CD8-positive, alpha-beta memory T cell (primary cell): Measurements from ENCODE around the gene ZNF605. TPM values are rescaled to one million over a fixed set of nuclear protein-coding genes. Genes with fewer than 3 reads are reported as not detected.
A peak's percentile ranks its signal among the peaks of the same experiment; 100 is the strongest.
"Not testable (repeated sequence)": the region's sequence is repeated elsewhere in the genome, so short reads cannot be mapped to it uniquely, and the experiment has no call there.

Experiments used
- CTCF ChIA-PET: fragments of 350-600 bp; sonication (Branson Sonifier 250); formaldehyde crosslinking; loops from one replicate; lab custom pipeline; 2021; ENCODE audit warnings: antibody characterized with exemption; lab: Charles Lee
- POLR2A ChIA-PET: fragments of 350-600 bp; sonication (Branson Sonifier 250); formaldehyde crosslinking; loops from one replicate; lab custom pipeline; 2021; ENCODE audit warnings: antibody characterized with exemption; lab: Charles Lee
- DNase-seq, 5 donors: peaks; one replicate each; pipeline versions ENCODE4 v3.0.0 to v3.0.0-alpha.2; 2020 to 2022; ENCODE audit warnings: mixed read lengths in 1 of 5
- H3K27ac ChIP-seq: one replicate; pipeline ENCODE4 v1.7.0; 2013; ENCODE audit warnings: low read depth, mild to moderate bottlenecking, low read length, moderate library complexity
- H3K27me3 ChIP-seq: 2 replicates; pipeline ENCODE4 v1.7.0; 2013; ENCODE audit warnings: low read length, mild to moderate bottlenecking; ENCODE audit not compliant: insufficient read depth, poor library complexity, severe bottlenecking
- H3K36me3 ChIP-seq: 2 replicates; pipeline ENCODE4 v1.7.0; 2013; ENCODE audit warnings: mild to moderate bottlenecking, low read length, moderate library complexity; ENCODE audit not compliant: insufficient read depth
- H3K4me1 ChIP-seq: 2 replicates; pipeline ENCODE4 v1.7.0; 2013; ENCODE audit warnings: mild to moderate bottlenecking, low read length, moderate library complexity; ENCODE audit not compliant: insufficient read depth
- H3K4me3 ChIP-seq: 2 replicates; pipeline ENCODE4 v1.7.0; 2013; ENCODE audit warnings: mild to moderate bottlenecking, low read length
- H3K9me3 ChIP-seq: 2 replicates; pipeline ENCODE4 v1.7.0; 2013; ENCODE audit warnings: mild to moderate bottlenecking, low read length
- H3K27ac Mint-ChIP-seq, 8 donors: one replicate each; pipeline ENCODE4 v1.8.0; 2020 to 2021; ENCODE audit warnings: mixed read lengths in 8 of 8, mild to moderate bottlenecking in 6 of 8, inconsistent platforms in 3 of 8, moderate library complexity in 3 of 8
- H3K27me3 Mint-ChIP-seq, 2 donors: one replicate each; pipeline ENCODE4 v1.8.0; 2020 to 2021; ENCODE audit warnings: mixed read lengths in 2 of 2, mild to moderate bottlenecking in 1 of 2, moderate library complexity in 1 of 2
- H3K36me3 Mint-ChIP-seq, 3 donors: one replicate each; pipeline ENCODE4 v1.8.0; 2020 to 2021; ENCODE audit warnings: mixed read lengths in 3 of 3, inconsistent platforms in 1 of 3, mild to moderate bottlenecking in 1 of 3
- H3K4me1 Mint-ChIP-seq, 3 donors: one replicate each; pipeline ENCODE4 v1.8.0; 2020 to 2021; ENCODE audit warnings: mixed read lengths in 3 of 3, inconsistent platforms in 1 of 3, mild to moderate bottlenecking in 1 of 3
- H3K4me3 Mint-ChIP-seq, 7 donors: one replicate each; pipeline ENCODE4 v1.8.0; 2020 to 2021; ENCODE audit warnings: mixed read lengths in 7 of 7, mild to moderate bottlenecking in 6 of 7, moderate library complexity in 4 of 7, inconsistent platforms in 2 of 7
- H3K9me3 Mint-ChIP-seq, 5 donors: one replicate each; pipeline ENCODE4 v1.8.0; 2020 to 2022; ENCODE audit warnings: mixed read lengths in 5 of 5, mild to moderate bottlenecking in 3 of 5, moderate library complexity in 2 of 5, inconsistent platforms in 1 of 5
- polyA plus RNA-seq: library from polyadenylated mRNA; unstranded; fragments of 300-500 nt; fragmentation: Illumina TruSeq; gene quantifications from one replicate; pipeline ENCODE4 v1.2.3, GENCODE V29; 2021
- total RNA-seq, 2 experiments: library from RNA; stranded (reverse); gene quantifications; one replicate each; pipeline ENCODE4 v1.2.3, GENCODE V29; 2021

The ZNF605 gene
- total and polyA plus RNA-seq, 3 experiments from 2014 or later: 1.5 to 6.2 (median 5.6) TPM

- POLR2A ChIA-PET: interaction anchor here (1.0 to 1.4 kb wide), 6 partner anchors 35 to 172 kb away, joined by 3 to 5 read pairs (median 4); partner anchors contain the start of gene ZNF26
- peaks cover 7% of the 10 kb centered on the region for H3K4me1 ChIP-seq
- CTCF ChIA-PET: interaction anchor here (1.0 to 1.1 kb wide), 2 partner anchors 78 to 171 kb away, joined by 3 to 4 read pairs; partner anchors contain the start of gene ZNF26
- peaks cover 4 to 31% (median 15%) of the 10 kb centered on the region in 5 donors for H3K9me3 Mint-ChIP-seq
- peak overlapping the region; percentile 77 for H3K27ac ChIP-seq
- peak overlapping the region; percentile 74 for H3K4me3 ChIP-seq
- peaks cover 3 to 15% (median 10%) of the 10 kb centered on the region in 3 donors for H3K36me3 Mint-ChIP-seq
- H3K4me1 Mint-ChIP-seq: peaks cover 11 to 28% (median 26%) of the 10 kb centered on the region in 3 donors
- peak overlapping the region; percentile 59 to 99 (median 96) for H3K27ac Mint-ChIP-seq
- no peaks in the 10 kb centered on the region for H3K27me3 ChIP-seq
- H3K4me3 Mint-ChIP-seq: peak overlapping the region; percentile 81 to 96 (median 93)
- no peaks in the 10 kb centered on the region for H3K27me3 Mint-ChIP-seq
- H3K36me3 ChIP-seq: no peaks in the 10 kb centered on the region
- peak; percentile 85 to 98 (median 97) for DNase-seq
- H3K9me3 ChIP-seq: peaks cover 1% of the 10 kb centered on the region
These were observed 47.7 kb downstream of the ZNF605 start for GRCh38 chr12:132908145-132909029.

- CTCF ChIA-PET, H3K27me3 ChIP-seq, H3K36me3 ChIP-seq, DNase-seq, H3K27me3 Mint-ChIP-seq, H3K4me1 ChIP-seq, H3K9me3 ChIP-seq: not testable (repeated sequence)
- Histone ChIP-seq H3K27ac (peak overlapping the region; percentile 77), H3K4me3 (peak overlapping the region; percentile 74)
- Mint-ChIP-seq H3K27ac (peak overlapping the region in 7 of 8 donors; percentile 59 to 99 (median 96)), H3K36me3 (peaks cover 3 to 15% (median 9%) of the 10 kb centered on the region in 3 donors), H3K4me1 (peaks cover 11 to 28% (median 26%) of the 10 kb centered on the region in 3 donors), H3K9me3 (peaks cover 2 to 29% (median 11%) of the 10 kb centered on the region in 5 donors), H3K4me3 (peak overlapping the region; percentile 81 to 96 (median 93))
- POLR2A ChIA-PET: interaction anchor here (0.6 to 1.1 kb wide), 2 partner anchors 49 to 130 kb away, joined by 4 to 5 read pairs; no protein-coding TSS in a partner anchor
These were observed 48.3 kb downstream of the ZNF605 start for GRCh38 chr12:132907789-132908144.

- POLR2A ChIA-PET: interaction anchor here (0.6 kb wide), 1 partner anchor 131 kb away, joined by 5 read pairs; no protein-coding TSS in a partner anchor
- no peaks in the 10 kb centered on the region for H3K36me3 ChIP-seq
- CTCF ChIA-PET: no interaction called here
These were observed 48.9 kb downstream of the ZNF605 start for GRCh38 chr12:132907216-132907615.

GRCh38 chr12:132904718-132905328, 51.3 kb downstream of the ZNF605 start:
- ChIA-PET POLR2A (interaction anchor here (0.5 to 1.1 kb wide), 5 partner anchors 16 to 76 kb away, joined by 3 to 7 read pairs (median 4); partner anchors contain the start of genes CHFR and GOLGA3), CTCF (interaction anchor here (0.8 to 2.9 kb wide), 29 partner anchors 14 to 219 kb away, joined by 3 to 22 read pairs (median 4); partner anchors contain the start of genes ANKLE2, CHFR, GOLGA3 and ZNF605)
- Histone ChIP-seq H3K36me3 (no peaks in the 10 kb centered on the region), H3K27ac (no peak overlapping the region), H3K4me1 (peaks cover 7% of the 10 kb centered on the region), H3K9me3 (no peaks in the 10 kb centered on the region), H3K27me3 (no peaks in the 10 kb centered on the region), H3K4me3 (no peak overlapping the region)
- peaks cover 0 to 7% (median 0%) of the 10 kb centered on the region in 5 donors for H3K9me3 Mint-ChIP-seq
- peak; percentile 79 to 92 (median 85) for DNase-seq
- peaks cover 9 to 26% (median 21%) of the 10 kb centered on the region in 3 donors for H3K4me1 Mint-ChIP-seq
- H3K27ac Mint-ChIP-seq: peak overlapping the region in 5 of 8 donors; percentile 55 to 77 (median 72)
- H3K4me3 Mint-ChIP-seq: peak overlapping the region; percentile 28 to 71 (median 48)
- H3K27me3 Mint-ChIP-seq: no peaks in the 10 kb centered on the region
- peaks cover 0 to 4% (median 0%) of the 10 kb centered on the region in 3 donors for H3K36me3 Mint-ChIP-seq

More at GRCh38 chr12:132907216-132907615, 48.9 kb downstream of the ZNF605 start:
- no peak for DNase-seq
- Histone ChIP-seq H3K27ac (no peak overlapping the region), H3K9me3 (no peaks in the 10 kb centered on the region), H3K27me3 (no peaks in the 10 kb centered on the region), H3K4me3 (no peak overlapping the region), H3K4me1 (peaks cover 7% of the 10 kb centered on the region)
- Mint-ChIP-seq H3K4me3 (peak overlapping the region; percentile 19 to 86 (median 60)), H3K4me1 (peaks cover 11 to 28% (median 26%) of the 10 kb centered on the region in 3 donors), H3K9me3 (peaks cover 0 to 25% (median 9%) of the 10 kb centered on the region in 5 donors), H3K27me3 (no peaks in the 10 kb centered on the region), H3K27ac (peak overlapping the region in 4 of 8 donors; percentile 7 to 62 (median 32)), H3K36me3 (peaks cover 3 to 15% (median 9%) of the 10 kb centered on the region in 3 donors)

GRCh38 chr12:132899033-132899432, 57.1 kb downstream of the ZNF605 start:
- Histone ChIP-seq H3K27me3 (no peaks in the 10 kb centered on the region), H3K27ac (no peak overlapping the region), H3K4me3 (no peak overlapping the region), H3K4me1 (no peaks in the 10 kb centered on the region), H3K36me3 (no peaks in the 10 kb centered on the region), H3K9me3 (no peaks in the 10 kb centered on the region)
- Mint-ChIP-seq H3K4me1 (peaks cover 0 to 2% (median 1%) of the 10 kb centered on the region in 3 donors), H3K9me3 (no peaks in the 10 kb centered on the region), H3K27me3 (no peaks in the 10 kb centered on the region), H3K27ac (no peak overlapping the region), H3K4me3 (peak overlapping the region in 1 of 7 donors; percentile 13), H3K36me3 (no peaks in the 10 kb centered on the region)
- ChIA-PET POLR2A (no interaction called here), CTCF (no interaction called here)
- DNase-seq: no peak

- peaks cover 16% of the 10 kb centered on the region for H3K4me1 ChIP-seq
- H3K36me3 Mint-ChIP-seq: peaks cover 0 to 22% (median 3%) of the 10 kb centered on the region in 3 donors
- H3K36me3 ChIP-seq: no peaks in the 10 kb centered on the region
- peak overlapping the region; percentile 54 to 100 (median 94) for H3K27ac Mint-ChIP-seq
- no peaks in the 10 kb centered on the region for H3K27me3 Mint-ChIP-seq
- no peaks in the 10 kb centered on the region for H3K27me3 ChIP-seq
- ChIA-PET CTCF (interaction anchor here (1.3 kb wide), 1 partner anchor 16 kb away, joined by 3 read pairs; no protein-coding TSS in a partner anchor), POLR2A (interaction anchor here (0.7 kb wide), 1 partner anchor 16 kb away, joined by 4 read pairs; no protein-coding TSS in a partner anchor)
- no peak for DNase-seq
- H3K27ac ChIP-seq: no peak overlapping the region
- peak overlapping the region; percentile 32 to 100 (median 67) for H3K4me3 Mint-ChIP-seq
- peaks cover 0 to 5% (median 0%) of the 10 kb centered on the region in 5 donors for H3K9me3 Mint-ChIP-seq
- H3K4me3 ChIP-seq: no peak overlapping the region
- no peaks in the 10 kb centered on the region for H3K9me3 ChIP-seq
- peaks cover 29 to 36% (median 31%) of the 10 kb centered on the region in 3 donors for H3K4me1 Mint-ChIP-seq
These were observed 67.3 kb downstream of the ZNF605 start for GRCh38 chr12:132888852-132889251.
